Measurements from ENCODE around the gene SERPINB11.
"Not testable (repeated sequence)": the region's sequence is repeated elsewhere in the genome, so short reads cannot be mapped to it uniquely, and the experiment has no call there.

The SERPINB11 gene, protein sequence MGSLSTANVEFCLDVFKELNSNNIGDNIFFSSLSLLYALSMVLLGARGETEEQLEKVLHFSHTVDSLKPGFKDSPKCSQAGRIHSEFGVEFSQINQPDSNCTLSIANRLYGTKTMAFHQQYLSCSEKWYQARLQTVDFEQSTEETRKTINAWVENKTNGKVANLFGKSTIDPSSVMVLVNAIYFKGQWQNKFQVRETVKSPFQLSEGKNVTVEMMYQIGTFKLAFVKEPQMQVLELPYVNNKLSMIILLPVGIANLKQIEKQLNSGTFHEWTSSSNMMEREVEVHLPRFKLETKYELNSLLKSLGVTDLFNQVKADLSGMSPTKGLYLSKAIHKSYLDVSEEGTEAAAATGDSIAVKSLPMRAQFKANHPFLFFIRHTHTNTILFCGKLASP

DNA sequence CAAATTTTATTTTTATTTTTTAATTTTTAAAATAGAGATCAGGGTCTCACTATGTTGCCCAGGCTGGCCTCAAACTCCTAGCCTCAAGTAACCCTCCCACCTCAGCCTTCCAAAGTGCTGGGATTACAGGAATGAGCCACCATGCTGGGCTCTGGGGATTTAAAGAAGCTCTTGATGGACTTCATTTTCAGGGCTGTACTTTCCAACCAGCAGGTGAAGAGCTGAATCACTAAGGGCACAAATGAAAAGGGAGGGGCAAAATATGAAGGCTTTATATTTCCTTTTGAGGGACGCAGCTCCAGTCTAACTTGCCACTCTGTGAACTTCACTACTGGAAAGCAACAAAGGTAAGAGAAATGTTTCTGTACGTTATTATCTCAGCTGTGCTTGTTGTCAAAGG is at the start of gene SERPINB11:
SERPINB11 (plus strand) TSS at position 301 of the 400 bp plus-strand sequence. CDS start 7,234 bp downstream, outside the sequence.
- no peak for DNase-seq

GRCh38 chr18:63658920-63659319 is 43.8 kb upstream of the SERPINB11 start:
- not testable (repeated sequence) for DNase-seq

DNA sequence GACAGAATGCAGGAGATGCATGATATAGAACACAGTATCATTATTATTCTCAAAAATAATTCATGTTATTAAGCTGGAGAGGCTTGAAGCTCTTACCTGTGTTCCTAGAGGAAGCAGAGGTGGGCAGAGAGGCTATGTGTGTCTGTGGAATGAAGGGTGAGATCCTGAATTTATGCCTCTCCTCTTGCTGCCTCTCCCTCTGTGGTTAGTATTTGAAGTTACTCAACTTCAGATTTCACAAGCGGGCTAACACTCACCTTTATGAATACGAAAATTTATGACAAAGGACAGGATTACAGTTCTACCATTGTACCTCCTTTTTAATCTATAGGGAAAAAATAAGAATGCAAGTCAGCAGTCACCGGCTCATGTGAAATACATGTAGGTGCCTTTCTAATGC is 41.0 kb upstream of the SERPINB11 start, which contains the start of gene SERPINB3:
SERPINB3 (minus strand) TSS at position 144 of the 400 bp plus-strand sequence. CDS start 677 bp downstream, outside the sequence.
- DNase-seq = not testable (repeated sequence)

- no peak for DNase-seq
These were observed 38.2 kb upstream of the SERPINB11 start for GRCh38 chr18:63664571-63664970.

DNA sequence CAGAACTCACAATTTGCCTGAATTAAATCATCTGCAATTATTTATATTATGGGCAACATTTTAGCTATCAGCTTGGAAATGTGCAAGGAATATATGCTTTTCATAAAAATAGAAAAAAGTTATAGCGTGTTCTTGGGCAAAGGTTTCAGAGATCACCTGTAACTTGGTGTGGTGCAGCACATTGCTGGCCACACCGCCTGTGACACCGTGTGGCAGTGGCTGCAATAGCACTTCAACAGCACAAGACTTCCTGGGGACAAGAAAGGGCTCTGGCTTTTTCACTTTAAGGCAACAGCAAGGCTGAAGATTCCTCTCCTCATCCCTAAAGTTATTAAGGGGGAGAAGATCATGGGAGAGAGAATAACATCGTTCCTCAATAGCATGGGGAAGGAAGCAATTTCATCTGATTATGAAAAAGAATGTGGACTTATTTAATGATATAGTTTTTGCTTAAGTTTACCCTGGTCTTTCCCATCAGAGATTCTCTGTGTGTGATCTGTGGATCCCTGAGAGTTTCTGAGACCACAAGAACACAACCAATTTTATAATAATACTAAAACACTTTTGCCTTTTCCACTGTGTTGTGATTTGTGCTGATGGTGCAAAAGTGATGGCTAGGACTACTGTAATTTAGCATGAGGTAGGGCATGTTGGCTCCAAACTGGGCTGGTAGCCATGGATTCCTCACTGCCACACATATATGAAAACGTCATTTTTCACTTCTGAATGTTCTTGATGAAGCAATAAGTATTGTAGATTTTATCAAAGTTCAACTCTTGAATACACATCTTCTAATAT is 26.0 kb upstream of the SERPINB11 start:
- no peak for DNase-seq

DNA sequence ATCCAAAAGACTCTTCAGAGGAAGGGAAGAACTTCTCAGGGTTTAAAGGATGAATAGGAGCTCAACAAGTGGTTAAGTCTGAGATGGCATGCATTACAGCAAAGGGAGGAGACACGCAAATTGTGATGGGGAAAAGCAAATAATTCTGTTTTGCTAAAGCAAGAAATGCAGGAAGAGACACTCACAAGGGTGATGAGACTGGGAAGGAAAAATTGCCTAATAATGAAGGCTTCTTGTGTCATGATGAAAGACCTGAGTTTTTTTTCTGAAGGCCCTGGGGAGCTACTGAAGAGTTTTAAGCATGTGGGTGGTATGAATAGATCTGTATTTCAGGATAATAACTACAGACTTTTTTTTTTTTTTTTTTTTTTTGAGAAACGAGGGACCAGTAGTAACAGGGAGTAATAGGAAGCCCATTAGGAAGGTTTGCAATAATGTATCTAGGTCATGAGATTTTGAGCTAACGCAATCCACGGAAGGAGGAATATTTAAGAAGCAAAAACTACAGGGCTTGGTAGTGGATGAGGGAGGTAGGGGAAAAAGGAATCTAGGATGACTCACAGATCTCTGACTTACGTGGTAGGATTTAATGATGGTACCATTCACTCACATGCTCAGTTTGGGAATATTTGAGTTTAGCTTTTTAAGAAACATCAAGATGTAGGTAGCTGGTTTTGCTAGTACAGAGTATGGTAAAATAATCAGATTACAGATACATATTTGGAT is 25.1 kb upstream of the SERPINB11 start:
- no peak for DNase-seq

DNA sequence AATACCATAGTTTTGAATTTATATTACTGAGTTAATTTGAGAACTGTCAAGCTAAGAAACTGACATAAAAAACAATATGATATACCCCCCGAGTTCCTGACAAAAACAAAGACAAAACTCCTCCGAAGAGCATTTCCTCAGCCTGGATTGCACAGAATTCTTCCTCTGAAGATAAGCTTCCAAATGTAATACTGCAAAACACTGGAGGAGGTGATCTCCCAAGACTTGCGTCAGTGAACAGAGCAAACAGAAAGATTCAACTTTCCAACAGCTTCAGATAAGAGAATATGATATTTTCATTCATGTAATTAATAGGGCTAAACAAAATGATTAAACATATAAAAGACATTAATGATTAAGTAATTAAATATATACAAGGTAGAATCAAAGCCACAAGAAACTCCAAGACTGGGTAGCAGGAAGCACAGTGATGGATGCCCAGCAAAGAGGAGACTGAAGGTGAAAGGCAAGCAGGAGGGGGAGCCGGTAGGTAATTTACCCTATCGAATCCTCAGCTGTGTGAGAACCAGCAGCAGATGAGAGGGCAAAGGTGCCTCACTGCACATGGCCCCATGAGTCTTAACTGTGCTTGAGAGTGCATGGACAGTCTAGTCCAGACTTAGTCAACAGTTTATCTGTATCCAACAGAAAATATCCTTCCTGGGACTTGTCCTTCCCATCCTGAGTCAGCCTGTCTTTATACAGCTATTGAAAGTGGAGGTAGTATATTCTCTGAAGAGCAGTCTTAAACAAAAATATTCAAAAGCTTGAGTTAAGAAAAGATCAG is 22.7 kb upstream of the SERPINB11 start:
- DNase-seq = no peak

DNA sequence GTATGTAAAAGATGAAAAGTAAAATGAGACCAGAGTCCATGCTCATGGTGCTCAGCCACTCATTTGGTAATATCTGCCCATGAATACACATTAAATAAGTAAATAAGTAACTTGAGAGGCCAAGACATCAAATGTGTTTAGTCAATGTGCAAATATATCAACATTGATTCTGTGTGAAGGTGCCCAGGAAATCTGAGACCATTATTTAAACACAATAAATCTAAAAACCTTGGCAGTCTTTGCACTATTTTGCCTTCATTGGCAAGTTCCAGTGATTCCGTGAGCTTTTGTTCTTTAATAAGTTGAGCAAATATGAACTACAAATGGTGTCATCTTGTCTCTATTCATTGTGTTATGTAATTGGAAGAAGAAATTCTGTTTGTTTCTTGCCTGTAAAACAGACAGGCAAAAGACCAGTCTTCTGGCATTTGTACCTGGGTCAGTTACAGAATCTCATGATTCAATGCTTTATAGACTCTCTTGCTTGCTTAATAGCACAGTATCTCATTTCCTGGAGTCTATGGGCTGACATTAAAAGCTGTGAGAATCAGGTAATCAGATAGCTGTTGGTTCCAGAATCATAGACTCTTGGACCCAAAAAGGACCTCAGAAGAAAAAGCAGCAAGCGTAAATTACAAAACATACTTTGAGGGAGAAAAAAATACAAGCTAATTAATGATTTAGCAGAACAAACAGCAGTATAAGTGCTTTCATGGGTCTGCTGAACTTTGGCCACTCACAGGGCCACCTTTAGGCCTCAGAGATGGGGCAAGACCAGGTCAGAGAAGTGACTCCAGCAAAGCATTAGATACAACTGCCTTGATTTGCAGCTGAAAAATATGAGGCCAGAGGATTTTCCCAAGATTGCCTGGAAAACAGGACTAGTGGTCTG is 21.1 kb upstream of the SERPINB11 start:
- no peak for DNase-seq

- DNase-seq = no peak
These were observed 19.6 kb upstream of the SERPINB11 start for GRCh38 chr18:63683152-63683551.

DNA sequence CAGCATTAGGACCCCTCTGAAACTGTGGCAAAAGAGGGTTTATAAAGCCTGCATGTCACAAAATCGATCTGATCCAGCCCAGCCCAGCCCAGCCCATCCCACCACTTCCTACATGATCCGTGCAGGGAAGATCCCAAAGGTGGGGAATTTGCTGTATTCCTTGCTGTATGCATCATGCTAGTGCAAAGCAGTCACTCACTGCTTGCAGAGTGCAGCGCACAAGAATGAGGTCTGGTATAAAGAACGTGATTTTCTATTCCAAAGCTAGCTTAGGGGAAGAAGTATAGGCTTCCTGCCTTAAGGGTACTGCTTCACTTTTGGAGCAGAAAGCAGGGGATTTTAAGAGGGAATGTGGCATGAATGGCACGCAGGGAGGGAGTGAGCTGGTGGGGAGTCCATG is 18.9 kb upstream of the SERPINB11 start:
- DNase-seq = no peak

DNA sequence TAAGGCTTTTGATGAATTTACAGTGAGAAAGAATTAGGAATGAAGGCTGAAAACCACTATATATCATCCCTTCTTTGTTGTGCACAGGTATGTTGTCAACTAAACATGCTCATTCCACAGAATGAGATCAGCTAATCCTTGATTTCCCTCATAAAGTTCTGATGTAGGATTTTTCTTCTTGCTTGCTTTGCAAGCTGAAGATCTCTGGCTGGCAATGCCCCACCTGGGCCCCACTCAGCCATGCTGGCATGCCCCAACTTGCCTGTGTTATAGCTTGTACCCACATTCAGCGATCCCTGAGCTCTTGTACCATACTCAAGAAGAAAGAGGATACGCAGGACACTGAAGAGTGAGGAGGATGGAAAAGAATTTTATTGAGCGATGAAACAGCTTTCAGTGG is 18.0 kb upstream of the SERPINB11 start:
- DNase-seq = no peak

GRCh38 chr18:63686871-63687270 is 15.9 kb upstream of the SERPINB11 start:
- no peak for DNase-seq

GRCh38 chr18:63689064-63689463 is 13.7 kb upstream of the SERPINB11 start:
- no peak for DNase-seq

DNA sequence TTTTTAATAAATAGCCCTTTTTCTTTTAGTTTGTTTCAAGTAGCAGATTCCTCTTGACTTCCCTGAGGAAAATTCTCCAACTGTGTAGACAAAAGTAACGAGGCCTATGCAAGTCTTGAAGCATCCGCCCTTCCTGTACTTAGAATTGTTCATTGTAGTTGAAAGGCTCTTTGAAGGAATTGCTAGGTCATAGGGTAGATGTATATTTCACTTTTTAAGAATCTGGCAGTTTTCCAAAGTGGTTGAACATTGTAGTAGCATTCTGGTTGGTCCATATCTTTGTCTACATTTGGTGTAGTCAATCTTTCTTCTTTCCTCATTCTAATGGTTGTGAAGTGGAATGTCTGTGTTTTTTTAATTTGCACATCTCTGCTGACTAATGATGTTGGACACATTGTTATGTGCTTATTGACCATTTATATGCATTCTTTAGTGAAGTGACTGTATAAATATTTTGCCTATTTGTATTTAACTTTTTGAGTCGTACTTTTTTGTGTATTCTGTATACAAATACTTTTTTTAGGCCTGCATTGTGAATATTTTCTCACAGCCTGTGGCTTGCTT is 5.6 kb upstream of the SERPINB11 start:
- DNase-seq = no peak

DNA sequence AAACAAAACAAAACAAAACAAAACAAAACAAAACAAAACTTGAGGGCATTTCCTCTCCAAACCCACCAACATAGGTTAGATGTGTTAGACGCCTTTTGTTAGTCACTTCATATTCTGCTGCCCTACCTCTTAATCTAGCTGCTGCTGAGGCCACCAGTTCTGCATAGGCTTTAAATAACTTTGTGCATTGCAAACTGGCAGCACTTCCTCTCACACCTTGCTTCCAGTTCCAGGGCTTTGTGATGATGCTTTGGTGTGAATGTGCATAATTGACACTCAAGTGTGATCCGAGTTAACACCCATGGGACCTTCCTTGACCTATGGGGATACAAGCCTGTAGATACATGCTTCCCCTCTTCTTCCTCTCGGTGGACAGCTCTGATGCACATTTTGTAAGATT is 2.3 kb upstream of the SERPINB11 start:
- DNase-seq = no peak

DNA sequence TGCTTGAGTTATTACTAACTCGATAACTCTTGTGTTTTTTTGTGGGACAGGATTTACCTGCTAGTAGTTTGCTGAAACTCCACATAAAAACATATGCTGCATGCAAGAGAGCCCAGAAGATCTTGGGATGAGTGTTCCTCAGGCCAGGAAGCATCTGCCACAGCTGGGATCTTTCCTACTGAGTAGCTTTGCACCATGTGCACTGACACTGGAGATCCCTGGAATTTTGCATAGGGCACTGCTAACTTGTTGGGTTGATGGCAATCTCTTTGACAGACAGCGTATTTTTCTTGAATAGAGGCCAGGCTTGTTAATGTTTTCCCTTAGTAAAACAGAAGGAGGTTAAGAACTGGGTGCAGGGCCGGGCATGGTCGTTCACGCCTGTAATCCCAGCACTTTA is 808 bp upstream of the SERPINB11 start:
- DNase-seq = no peak

DNA sequence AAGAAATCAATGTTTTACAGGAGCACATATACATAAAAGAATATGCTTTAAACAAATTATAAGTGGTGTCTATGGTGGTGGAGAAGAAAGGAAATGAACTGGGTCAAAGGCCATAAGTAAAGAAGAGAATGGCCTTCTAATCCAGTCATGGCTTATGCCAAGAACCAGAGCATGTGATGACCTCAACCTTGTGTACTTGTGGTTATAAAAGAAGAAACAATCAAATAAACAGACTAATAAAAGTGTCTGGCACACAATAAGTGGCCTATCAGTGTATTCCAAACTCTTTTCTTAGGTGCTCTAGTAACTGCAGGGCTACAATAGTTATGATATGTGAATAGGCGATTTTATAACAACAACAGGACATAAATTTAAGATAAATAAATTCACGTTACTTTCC is 2.6 kb downstream of the SERPINB11 start:
- DNase-seq = no peak

- no peak for DNase-seq
These were observed 5.1 kb downstream of the SERPINB11 start for GRCh38 chr18:63707816-63708215.

DNA sequence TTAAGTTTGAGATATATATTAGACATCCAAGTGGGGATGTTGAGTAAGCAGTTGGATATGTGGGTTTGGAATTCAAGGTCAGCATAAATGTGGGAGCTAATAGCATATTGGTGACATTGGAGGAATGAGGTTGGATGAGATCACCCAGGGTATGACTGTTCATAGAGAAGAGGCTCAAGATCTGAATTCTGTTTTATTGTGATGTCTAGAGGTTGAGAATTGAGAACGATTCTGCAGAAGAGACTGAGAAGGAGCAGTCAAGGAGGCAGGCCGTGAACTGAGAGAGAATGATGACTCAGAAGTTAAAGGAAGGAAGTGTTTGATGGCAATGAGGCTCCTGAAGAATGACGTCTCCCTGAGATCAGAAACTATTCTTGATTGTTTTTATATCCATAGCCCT is 5.9 kb downstream of the SERPINB11 start:
- DNase-seq = no peak

GRCh38 chr18:63725682-63726480 is 23.1 kb downstream of the SERPINB11 start:
- no peak for DNase-seq

All from activated CD4-positive, alpha-beta T cell treated with anti-CD3 and anti-CD28 coated beads, Interleukin-2, amount 50 U/mL, for 16 hours (primary cell).